ENCODE measurements around the gene OR9Q2.
"Not testable (repeated sequence)": the region's sequence is repeated elsewhere in the genome, so short reads cannot be mapped to it uniquely, and the experiment has no call there.

The OR9Q2 gene, protein sequence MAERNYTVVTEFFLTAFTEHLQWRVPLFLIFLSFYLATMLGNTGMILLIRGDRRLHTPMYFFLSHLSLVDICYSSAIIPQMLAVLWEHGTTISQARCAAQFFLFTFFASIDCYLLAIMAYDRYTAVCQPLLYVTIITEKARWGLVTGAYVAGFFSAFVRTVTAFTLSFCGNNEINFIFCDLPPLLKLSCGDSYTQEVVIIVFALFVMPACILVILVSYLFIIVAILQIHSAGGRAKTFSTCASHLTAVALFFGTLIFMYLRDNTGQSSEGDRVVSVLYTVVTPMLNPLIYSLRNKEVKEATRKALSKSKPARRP

DNA sequence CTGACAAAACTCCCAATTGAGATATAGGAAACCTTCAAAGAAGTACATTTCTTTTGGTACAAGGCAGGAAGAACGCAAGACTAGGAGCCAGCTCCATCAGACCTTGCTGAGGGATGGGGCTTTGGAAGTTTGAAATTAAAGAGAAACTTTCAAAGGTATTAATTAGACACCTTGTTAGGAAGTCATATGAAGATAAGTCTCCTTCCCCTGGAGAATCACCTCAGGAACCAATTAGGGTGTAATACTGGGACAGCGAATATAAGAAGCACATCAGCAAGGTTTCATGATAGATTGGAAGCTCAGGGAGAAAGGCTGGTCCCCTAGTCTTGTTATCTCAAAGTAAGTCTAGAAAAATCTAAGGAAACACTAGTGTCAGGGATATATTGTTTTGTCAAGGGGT is at the start of gene OR9Q2:
TSS of gene OR9Q2 (plus strand) at position 301 of the 400 bp plus-strand sequence. CDS start 1,421 bp downstream, outside the sequence.
- no peak for DNase-seq

DNA sequence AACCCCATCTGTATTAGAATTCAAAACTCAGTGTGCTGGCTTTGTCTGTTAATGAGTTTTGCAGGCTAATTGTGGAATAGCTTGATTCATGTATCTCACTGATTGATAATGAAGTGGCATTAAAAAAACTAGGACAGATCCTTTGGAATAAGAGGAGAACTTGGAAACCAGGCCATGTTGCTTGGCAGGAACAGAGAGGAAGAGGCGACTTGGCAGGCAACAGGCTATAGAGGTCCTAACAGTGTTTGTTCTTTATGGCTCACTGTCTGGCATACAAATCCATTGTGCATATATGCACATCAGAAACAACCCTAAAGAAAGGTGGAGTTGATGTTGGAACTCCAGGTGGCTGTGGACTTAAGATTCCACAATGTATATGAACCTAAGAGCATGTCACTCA is 46.1 kb upstream of the OR9Q2 start:
- DNase-seq: no peak

DNA sequence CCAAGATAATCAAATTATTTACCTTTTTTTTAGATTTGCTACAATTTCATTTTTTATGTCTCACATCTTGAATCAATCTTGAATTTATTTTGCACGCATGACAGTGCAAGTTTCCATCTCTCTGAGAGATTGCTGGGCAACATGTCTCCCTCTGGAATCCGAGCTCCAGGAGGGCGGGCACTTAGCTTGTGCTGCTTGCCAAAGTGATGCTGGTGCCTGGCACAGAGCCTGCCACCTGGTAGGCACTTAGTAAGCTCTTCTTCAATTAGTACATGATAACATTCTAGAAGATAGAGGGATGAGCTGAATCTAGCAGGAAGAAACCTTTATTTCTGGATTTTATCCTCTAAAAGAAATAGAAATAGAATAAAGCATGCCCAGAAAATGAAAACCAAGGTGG is 36.1 kb upstream of the OR9Q2 start:
- DNase-seq: no peak

DNA sequence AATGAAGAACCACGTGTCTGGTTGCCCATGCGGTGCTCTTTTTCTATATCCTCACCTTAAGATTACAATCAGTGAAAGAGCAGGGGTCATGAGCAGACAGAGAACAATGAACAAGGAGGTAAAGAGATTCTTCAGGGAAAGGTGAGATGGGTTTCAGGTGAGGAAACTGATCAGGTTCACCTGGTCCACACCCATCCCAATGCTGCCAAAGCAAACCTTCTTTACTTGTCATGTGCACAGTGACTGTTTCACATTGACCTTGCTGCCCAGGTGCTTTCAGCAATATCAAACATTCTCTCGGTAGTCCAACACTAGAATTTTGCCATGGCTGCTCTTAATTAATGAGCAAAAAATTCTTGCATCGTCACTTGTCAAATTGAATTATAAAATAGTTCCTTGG is 24.5 kb upstream of the OR9Q2 start:
- no peak for DNase-seq

DNA sequence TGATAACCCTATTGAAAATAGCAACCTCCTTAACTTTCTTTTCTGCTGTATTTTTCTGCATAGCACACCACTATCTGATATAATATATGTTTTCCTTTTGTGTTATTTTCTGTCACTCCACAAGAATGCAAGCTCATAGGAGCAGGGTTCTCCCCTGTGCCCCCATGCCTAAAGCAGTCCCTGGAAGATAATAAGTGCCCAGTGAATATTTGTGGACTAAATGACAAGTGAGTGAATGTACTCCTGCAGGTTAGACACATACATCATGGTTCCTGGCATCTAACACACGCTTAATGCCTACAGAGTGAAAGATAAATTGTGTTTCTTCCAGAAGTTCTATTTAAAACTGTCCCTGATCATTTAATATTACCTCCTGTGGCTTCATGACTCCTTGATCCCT is 23.9 kb upstream of the OR9Q2 start:
- no peak for DNase-seq

DNA sequence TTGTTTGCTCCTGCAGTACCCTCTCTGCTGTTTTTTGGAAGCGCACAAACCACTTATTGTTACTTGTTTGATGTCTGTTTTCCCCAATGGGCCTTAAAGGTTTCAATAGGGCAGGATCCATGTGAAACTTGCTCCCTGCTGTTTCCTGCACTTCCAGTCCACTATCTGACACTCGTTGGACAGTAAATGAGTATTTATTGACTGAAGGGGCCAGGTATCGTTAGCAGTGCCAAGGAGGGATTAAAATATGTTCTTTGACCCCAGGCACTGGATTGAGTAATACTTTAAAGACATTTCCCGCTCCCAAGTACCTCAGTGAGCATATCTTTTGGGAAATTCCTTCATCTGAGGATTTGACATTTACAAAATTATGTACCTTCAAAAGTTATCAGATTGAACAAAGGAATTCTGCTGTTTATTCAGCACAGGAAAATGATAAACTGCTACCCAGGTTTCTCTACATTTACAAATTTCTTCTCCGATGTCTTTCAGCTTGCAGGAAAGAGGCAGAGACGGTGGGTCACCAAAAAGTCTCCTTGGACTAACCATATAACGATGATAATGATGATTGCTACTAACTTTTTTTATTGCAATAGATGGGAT is 23.3 kb upstream of the OR9Q2 start:
- DNase-seq: no peak

DNA sequence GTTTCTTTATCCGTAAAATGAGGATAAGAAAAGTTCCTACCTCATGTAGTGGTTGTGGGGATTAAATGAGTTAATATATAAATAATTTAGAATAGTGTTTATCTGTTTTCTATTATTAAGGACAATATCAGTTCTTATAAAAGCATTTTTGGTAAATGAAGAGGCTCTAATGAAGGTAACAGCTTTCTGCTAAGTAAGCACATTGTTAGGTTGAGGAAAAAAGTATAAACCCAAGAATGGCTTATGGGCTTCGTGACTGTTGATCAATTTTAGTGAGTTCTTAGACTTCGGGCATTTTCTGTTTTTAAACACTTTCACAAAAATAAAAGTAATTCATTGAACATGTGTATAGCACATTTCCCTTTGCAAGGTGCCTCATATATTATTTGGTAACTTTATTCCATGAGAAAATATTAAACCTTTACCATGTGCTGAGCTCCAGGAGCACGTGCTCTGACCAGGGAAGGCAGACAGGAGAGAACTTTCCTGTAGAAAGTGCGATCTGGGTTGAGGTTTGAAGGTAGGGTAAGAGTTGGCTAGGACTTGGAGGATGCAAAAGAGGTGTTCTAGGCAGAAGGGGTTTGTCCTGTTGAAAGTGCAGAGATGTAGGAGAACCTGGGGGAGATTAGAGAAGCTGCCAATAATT is 11.3 kb upstream of the OR9Q2 start:
- DNase-seq: no peak

DNA sequence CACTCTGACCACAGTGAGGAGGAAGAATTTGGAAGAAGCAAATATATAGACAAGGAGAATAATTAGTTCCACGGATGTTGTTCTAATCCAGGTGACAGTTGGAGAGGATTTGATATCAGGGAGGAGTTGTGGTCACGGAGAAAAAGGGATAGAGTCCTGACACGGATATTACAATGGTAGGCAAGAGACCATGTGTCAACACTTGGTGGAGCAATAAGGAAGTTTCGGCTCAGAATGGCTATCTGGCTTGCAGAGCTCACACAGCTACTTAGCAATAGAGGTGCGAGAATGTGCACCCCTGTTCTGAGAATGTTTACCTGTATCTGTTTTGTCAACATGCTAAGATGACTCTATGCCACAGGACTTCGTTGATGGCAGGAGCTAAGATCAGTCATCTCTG is 10.4 kb upstream of the OR9Q2 start:
- no peak for DNase-seq

DNA sequence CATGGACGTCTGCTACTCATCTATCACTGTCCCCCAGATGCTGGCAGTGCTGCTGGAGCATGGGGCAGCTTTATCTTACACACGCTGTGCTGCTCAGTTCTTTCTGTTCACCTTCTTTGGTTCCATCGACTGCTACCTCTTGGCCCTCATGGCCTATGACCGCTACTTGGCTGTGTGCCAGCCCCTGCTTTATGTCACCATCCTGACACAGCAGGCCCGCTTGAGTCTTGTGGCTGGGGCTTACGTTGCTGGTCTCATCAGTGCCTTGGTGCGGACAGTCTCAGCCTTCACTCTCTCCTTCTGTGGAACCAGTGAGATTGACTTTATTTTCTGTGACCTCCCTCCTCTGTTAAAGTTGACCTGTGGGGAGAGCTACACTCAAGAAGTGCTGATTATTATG is 9.2 kb upstream of the OR9Q2 start:
- DNase-seq: no peak

DNA sequence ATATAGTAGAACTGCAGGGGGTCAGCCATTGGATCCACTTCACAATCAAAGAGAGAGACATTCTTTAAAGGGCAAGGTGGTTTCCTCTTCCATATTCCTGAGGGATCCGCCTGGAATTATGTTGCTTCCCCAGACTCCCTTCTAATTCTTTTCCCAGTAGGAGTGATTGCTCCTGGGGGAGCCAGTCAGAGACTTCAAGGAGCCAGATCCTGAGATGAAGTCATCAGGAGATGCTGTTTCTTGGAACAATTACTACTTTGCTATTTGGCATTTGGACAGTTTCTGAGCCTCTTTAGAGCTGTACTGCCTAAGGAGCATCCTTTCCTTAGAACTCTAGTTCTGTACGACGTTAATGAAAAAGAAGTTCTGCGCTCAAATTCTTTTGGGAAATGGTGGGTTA is 1.9 kb upstream of the OR9Q2 start:
- DNase-seq: no peak

DNA sequence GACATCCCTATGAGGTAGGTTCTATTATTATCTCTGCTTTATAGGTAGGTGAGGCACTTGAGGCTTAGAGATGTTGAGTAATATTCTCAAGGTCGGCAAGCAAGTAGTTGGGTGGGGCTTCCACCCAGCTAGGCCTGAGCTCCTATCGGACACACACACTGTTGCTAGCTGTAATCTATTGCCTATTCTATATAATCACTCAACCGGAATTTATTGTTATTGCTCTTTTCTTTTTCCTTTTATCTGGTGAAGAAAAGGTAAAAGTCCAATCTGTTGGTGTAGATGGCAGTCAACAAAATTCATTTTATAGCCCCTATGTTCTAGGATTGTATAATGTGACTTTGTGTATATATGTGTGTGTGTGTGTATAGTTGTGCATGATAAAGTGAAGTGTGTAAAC is 3.4 kb downstream of the OR9Q2 start:
- no peak for DNase-seq

DNA sequence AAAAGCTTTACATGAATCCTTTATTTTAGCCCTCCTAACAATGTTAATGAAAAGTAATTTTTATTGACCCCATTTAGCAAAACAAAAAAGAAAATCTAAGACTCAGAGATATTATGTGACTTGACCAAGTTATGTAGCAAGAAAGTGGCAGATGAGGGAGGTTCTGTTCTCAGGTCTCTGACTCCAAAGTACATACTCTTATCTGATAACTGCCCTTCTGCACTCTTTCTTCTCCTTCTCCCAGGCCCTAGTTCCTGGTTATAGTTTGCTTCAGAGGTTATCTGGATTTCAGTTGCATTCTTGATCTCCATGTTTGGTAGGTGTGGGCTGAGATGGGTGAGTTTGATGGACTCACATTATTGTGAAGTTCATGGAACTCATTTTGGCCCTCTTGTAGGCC is 4.5 kb downstream of the OR9Q2 start:
- DNase-seq: no peak

DNA sequence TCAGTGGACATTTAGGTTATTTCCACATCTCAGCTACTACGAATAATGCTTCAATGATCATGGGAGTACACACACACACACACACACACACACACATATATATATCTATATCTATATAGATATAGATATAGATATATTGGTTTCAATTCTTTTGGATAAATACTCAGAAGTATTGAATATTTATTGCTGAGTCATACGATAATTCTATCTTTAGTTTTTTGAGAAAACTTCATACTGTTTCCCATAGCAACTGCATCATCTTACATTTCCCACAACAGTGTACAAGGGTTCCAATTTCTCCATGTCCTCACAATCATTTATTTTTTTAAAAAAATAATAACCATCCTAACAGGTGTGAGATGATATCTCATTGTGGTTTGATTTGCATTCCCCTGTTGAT is 7.1 kb downstream of the OR9Q2 start:
- no peak for DNase-seq

DNA sequence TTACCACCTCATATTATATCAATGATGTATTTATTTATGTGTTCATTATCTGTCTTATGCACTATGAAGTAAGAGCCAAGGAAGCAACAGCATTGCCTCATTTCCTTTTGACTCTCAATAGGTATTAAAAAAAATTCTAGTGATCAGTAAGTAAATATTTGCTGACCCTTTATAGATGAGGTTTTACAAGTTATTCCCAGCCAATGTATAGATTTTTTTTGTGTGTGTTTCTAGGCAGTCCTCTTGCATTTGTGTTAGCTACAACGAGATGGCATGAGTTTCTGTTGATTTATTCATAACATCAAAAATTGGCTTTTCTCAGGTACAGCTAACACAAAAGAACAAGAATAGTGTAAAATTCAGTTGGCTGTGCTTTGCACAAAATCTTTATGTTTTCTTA is 10.4 kb downstream of the OR9Q2 start:
- no peak for DNase-seq

DNA sequence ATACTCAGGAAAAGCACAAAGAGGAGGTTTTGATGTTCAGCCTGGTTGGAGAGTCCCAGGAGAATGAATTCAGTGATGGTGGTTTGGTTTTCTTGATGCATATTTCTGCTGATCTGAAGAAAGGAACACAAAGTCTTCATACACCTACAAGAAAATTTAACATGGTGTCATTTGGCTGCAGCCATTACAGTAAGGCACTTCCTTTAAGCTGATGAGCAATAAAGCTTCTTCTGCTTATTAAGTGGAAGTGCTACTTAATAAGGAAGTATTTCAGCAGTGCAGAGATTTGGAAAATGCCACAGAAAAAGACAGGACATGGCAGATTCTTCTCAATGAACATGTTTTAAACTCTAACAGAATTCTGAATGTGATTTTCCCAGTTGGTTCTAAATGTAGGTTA is 15.2 kb downstream of the OR9Q2 start, which contains the start of gene OR1S2:
TSS of gene OR1S2 (minus strand) at position 101 of the 400 bp plus-strand sequence. CDS start at position 101, 0 bp downstream.
- DNase-seq: no peak

DNA sequence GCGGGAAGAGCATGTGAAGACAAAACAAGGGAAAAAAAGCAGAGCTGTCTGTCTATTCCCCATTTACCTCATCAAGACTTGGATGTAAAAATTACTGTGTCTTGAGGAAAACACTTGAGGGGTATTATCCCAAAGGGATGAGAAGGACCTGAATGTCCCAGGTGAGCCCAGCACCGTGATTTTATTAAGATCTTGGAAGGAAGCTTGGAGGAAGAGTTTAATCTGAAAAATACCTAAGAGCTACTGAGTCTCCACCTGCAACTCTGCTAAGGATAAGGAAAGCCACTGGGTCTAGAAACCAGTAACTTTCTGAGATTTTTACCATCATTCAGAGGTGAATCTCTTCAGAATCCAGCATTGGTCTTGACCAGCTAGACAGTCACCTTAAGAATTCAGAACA is 23.6 kb downstream of the OR9Q2 start, which contains the start of gene OR1S1:
TSS of gene OR1S1 (plus strand) at position 301 of the 400 bp plus-strand sequence.
- DNase-seq: not testable (repeated sequence)

DNA sequence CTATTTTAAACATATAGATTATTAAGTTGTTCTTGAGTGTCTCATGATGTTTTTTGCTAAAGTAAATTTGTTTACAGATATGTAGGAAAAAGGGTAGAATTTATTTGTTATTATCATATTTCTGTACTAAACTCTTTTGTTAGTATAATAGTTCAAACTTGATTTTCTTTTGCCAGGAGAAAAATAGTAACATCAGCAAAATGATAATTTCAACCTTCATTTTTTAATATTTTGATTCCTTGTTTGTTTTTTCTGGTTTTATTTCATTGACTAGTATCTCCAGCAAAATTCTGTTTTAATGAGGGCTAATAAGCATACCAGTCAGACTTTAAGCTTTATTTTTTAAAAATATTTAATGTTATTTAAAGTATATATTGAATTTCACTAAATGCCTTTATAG is 27.6 kb downstream of the OR9Q2 start:
- no peak for DNase-seq

DNA sequence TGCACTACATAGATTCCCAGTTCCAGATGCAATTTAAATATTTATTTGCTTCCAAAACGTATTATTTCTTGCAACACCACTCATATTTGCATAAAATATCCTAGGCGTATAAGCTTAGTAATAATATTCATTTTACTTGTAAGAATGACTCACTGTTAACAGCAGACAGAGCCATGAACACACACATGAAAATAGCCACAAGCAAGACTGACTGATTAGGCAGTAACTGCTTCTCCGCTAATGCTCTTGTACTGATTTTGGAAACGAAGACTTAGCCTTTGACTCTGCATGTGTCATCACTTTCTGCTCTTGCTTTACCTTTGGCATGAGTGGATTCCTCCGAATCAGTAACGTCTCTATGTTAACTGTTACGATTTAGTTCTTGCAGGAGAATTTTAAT is 33.9 kb downstream of the OR9Q2 start:
- no peak for DNase-seq

DNA sequence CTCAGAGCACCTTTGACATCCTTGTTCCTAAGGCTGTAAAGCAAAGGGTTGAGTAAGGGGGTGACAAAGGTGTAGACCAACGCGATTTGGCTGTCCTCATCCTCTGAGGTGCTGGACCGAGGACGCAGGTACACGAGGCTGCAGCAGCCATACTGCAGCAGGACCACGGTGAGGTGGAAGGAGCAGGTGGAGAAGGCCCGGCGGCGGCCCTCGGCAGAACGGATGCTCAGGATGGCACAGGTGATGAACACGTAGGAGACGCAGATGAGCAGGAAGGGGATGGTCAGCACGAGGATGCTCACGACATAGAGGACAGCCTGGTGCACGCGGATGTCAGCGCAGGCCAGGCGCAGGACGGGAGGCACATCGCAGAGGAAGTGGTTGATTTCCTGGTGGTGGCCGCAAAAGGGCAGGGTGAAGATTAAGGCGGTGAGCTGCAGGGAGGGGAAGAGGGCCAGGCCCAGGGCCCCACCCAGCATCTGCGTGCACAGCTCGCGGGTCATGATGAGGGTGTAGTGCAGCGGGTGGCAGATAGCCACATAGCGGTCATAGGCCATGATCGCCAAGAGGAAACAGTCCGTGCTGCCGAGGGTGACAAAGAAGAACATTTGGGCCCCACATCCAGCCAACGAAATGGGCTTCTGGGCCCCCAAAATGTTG is 39.2 kb downstream of the OR9Q2 start:
- DNase-seq: no peak
